GM12878 (cell line): ENCODE measurements around the gene ZC3H7B. TPM values are rescaled to one million over a fixed set of nuclear protein-coding genes. Genes with fewer than 3 reads are reported as not detected.

Experiments used
- BCLAF1 ChIP-seq: fragments of 450-650 bp; IDR thresholded peaks from 2 replicates; pipeline ENCODE4 v1.6.1; 2017; ENCODE audit warnings: antibody characterized with exemption, mild to moderate bottlenecking, moderate library complexity
- CREB1 ChIP-seq: IDR thresholded peaks from 2 replicates; pipeline ENCODE4 v1.6.1; 2012; ENCODE audit warnings: low read depth, mild to moderate bottlenecking, inconsistent platforms
- CREM ChIP-seq: IDR thresholded peaks from 2 replicates; pipeline ENCODE4 v1.6.1; 2014; ENCODE audit warnings: antibody characterized with exemption, low read depth
- EED ChIP-seq: sonication (generic); IDR thresholded peaks from 2 replicates; pipeline ENCODE4 v1.6.1; 2016; ENCODE audit warnings: antibody characterized with exemption, low read depth
- GABPA ChIP-seq: IDR thresholded peaks from 2 replicates; pipeline ENCODE4 v1.6.1; 2014; ENCODE audit warnings: antibody characterized with exemption, low read depth, mild to moderate bottlenecking, inconsistent platforms
- HDGF ChIP-seq: fragments of 450-650 bp; IDR thresholded peaks from 2 replicates; pipeline ENCODE4 v1.6.1; 2016; ENCODE audit warnings: antibody characterized with exemption
- LARP7 ChIP-seq: fragments of 450-650 bp; IDR thresholded peaks from 2 replicates; pipeline ENCODE4 v1.6.1; 2017; ENCODE audit warnings: mild to moderate bottlenecking
- NFXL1 ChIP-seq: fragments of 450-650 bp; IDR thresholded peaks from 2 replicates; pipeline ENCODE4 v1.6.1; 2017; ENCODE audit warnings: antibody characterized with exemption, mild to moderate bottlenecking, borderline replicate concordance
- NFYA ChIP-seq: IDR thresholded peaks from 2 replicates; pipeline ENCODE4 v1.6.1; 2011; ENCODE audit warnings: low read depth, mild to moderate bottlenecking, low read length, improper control_type of control experiment, borderline replicate concordance
- NRF1 ChIP-seq: conservative IDR thresholded peaks from 2 replicates; pipeline ENCODE4 v1.6.1; 2011; ENCODE audit warnings: mild to moderate bottlenecking, low read depth, low read length, improper control_type of control experiment
- POLR2A ChIP-seq: IDR thresholded peaks from 2 replicates; pipeline ENCODE4 v1.6.1; 2011; ENCODE audit warnings: low read depth, mild to moderate bottlenecking, low read length
- POU2F2 ChIP-seq: IDR thresholded peaks from 3 replicates; pipeline ENCODE4 v1.6.1; 2011; ENCODE audit warnings: low read depth, mild to moderate bottlenecking, low read length, borderline replicate concordance
- SMAD5 ChIP-seq: IDR thresholded peaks from 2 replicates; pipeline ENCODE4 v1.6.1; 2016; ENCODE audit warnings: antibody characterized with exemption, low read depth
- SMARCA5 ChIP-seq: fragments of 450-650 bp; IDR thresholded peaks from 2 replicates; pipeline ENCODE4 v1.6.1; 2017; ENCODE audit warnings: mild to moderate bottlenecking
- SREBF2 ChIP-seq: IDR thresholded peaks from 2 replicates; pipeline ENCODE4 v1.6.1; 2012; ENCODE audit warnings: mild to moderate bottlenecking, low read length
- SUZ12 ChIP-seq: fragments of 200-600 bp; sonication (generic); IDR thresholded peaks from one replicate; pipeline ENCODE4 v1.6.1; 2018; ENCODE audit warnings: antibody characterized with exemption, mild to moderate bottlenecking; ENCODE audit not compliant: unreplicated experiment
- polyA plus RNA-seq, 11 experiments: library from polyadenylated mRNA; depleted of rRNA in 4 of 11; unstranded in 6 of 11; stranded (reverse) in 5 of 11; fragments of >200 nt; fragmentation: Nextera tagmentation in 4 of 11; fragmentation: Illumina TruSeq in 1 of 11; extraction: Ambion mirVana in 4 of 11; extraction: Trizol in 1 of 11; gene quantifications; 1 replicate in 1 of 11; 2 replicates in 10 of 11; pipeline versions ENCODE4 v1.2.1 to v1.2.3, GENCODE V29; 2011 to 2016; ENCODE audit warnings: inconsistent platforms in 2 of 11, missing spikeins in 2 of 11, low read depth in 1 of 11
- total RNA-seq, 4 experiments: library from RNA; depleted of rRNA in 3 of 4; stranded (reverse); fragments of >200 nt in 3 of 4; fragmentation: Illumina TruSeq in 1 of 4; extraction: Trizol in 1 of 4; gene quantifications; 2 replicates each; pipeline versions ENCODE4 v1.2.1 to v1.2.3, GENCODE V29; 2013 to 2021
- TF ChIP-seq, protein P1 (sequence below): fragments of 450-650 bp; IDR thresholded peaks from 2 replicates; pipeline ENCODE4 v1.6.1; 2017; ENCODE audit warnings: low read depth, mild to moderate bottlenecking, moderate library complexity
- TF ChIP-seq, protein P2 (sequence below): IDR thresholded peaks from 2 replicates; pipeline ENCODE4 v1.6.1; 2012; ENCODE audit warnings: mild to moderate bottlenecking, low read depth, low read length
- TF ChIP-seq, protein P3 (sequence below): IDR thresholded peaks from 2 replicates; pipeline ENCODE4 v1.6.1; 2011; ENCODE audit warnings: low read depth, low read length, improper control_type of control experiment, borderline replicate concordance
- TF ChIP-seq, protein P4 (sequence below): IDR thresholded peaks from 2 replicates; pipeline ENCODE4 v1.6.1; 2011; ENCODE audit warnings: borderline replicate concordance, low read depth, mild to moderate bottlenecking, moderate library complexity, mixed read lengths, low read length; ENCODE audit not compliant: insufficient read depth; ENCODE audit errors: extremely low read length

The ZC3H7B gene
- total and polyA plus RNA-seq, 10 of the 15 experiments (the other 5 are each of a cell fraction or from before 2014, with no cell fraction given): 0.26 to 52.3 (median 22.4) TPM

DNA sequence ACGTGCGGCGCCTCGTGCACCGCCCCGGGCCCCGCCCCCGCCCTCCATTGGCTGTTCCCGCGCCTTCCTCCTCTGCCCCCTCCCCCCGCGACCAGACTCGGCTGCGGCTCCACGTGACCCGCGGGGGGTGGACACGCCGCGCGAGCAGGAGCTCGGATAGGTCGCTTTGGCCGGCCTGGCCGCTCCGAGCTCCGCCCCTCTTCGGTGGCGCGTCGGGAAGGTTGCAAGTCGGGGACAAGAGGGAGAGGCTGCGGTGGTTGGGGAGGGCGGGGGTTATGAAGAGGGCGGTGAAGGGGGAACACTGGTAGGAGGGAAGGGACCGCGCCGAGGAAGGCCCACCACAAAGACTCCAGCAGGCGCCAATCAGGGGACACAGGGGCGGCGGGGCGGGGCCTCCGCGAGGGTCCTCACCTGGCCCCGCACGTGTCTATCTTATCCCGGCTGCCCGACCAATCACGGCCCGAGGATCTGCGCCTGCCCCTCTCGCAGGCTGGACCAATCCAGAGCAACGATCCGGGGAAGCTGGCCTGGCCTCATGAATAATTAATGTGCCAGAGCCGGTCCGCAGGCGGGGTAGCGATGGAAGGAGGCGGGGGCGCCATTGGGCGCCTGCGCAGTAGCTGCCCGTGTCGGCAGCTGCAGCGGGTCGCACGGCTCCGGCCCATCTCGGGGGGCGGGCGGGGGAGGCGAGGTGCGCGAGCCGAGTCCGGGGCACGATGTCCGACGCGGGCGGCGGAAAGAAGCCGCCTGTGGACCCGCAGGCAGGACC is 80.2 kb downstream of the ZC3H7B start, which contains the start of gene TEF (continued):
- TF ChIP-seq, protein P1, sequence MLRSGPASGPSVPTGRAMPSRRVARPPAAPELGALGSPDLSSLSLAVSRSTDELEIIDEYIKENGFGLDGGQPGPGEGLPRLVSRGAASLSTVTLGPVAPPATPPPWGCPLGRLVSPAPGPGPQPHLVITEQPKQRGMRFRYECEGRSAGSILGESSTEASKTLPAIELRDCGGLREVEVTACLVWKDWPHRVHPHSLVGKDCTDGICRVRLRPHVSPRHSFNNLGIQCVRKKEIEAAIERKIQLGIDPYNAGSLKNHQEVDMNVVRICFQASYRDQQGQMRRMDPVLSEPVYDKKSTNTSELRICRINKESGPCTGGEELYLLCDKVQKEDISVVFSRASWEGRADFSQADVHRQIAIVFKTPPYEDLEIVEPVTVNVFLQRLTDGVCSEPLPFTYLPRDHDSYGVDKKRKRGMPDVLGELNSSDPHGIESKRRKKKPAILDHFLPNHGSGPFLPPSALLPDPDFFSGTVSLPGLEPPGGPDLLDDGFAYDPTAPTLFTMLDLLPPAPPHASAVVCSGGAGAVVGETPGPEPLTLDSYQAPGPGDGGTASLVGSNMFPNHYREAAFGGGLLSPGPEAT: 0 out of 2 replicates have a peak, but pooled peaks have one; percentile 13
- TF ChIP-seq POLR2A (peak; percentile 67), HDGF (peak; percentile 93), SREBF2 (no peak), LARP7 (no peak), NFYA (no peak), EED (no peak), GABPA (no peak), SMAD5 (no peak; the same call in 1 of the 2 replicates), CREB1 (peak; percentile 36), SUZ12 (no peak), NFXL1 (no peak), POU2F2 (peak; percentile 95), BCLAF1 (no peak), SMARCA5 (no peak; the same call in none of the 2 replicates), CREM (peak; percentile 31), NRF1 (0 out of 2 replicates have a peak, but pooled peaks have one; percentile 20)
- TF ChIP-seq, protein P2, sequence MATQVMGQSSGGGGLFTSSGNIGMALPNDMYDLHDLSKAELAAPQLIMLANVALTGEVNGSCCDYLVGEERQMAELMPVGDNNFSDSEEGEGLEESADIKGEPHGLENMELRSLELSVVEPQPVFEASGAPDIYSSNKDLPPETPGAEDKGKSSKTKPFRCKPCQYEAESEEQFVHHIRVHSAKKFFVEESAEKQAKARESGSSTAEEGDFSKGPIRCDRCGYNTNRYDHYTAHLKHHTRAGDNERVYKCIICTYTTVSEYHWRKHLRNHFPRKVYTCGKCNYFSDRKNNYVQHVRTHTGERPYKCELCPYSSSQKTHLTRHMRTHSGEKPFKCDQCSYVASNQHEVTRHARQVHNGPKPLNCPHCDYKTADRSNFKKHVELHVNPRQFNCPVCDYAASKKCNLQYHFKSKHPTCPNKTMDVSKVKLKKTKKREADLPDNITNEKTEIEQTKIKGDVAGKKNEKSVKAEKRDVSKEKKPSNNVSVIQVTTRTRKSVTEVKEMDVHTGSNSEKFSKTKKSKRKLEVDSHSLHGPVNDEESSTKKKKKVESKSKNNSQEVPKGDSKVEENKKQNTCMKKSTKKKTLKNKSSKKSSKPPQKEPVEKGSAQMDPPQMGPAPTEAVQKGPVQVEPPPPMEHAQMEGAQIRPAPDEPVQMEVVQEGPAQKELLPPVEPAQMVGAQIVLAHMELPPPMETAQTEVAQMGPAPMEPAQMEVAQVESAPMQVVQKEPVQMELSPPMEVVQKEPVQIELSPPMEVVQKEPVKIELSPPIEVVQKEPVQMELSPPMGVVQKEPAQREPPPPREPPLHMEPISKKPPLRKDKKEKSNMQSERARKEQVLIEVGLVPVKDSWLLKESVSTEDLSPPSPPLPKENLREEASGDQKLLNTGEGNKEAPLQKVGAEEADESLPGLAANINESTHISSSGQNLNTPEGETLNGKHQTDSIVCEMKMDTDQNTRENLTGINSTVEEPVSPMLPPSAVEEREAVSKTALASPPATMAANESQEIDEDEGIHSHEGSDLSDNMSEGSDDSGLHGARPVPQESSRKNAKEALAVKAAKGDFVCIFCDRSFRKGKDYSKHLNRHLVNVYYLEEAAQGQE: no peak
- TF ChIP-seq, protein P3, sequence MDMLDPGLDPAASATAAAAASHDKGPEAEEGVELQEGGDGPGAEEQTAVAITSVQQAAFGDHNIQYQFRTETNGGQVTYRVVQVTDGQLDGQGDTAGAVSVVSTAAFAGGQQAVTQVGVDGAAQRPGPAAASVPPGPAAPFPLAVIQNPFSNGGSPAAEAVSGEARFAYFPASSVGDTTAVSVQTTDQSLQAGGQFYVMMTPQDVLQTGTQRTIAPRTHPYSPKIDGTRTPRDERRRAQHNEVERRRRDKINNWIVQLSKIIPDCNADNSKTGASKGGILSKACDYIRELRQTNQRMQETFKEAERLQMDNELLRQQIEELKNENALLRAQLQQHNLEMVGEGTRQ: peak; percentile 73
- TF ChIP-seq, protein P4, sequence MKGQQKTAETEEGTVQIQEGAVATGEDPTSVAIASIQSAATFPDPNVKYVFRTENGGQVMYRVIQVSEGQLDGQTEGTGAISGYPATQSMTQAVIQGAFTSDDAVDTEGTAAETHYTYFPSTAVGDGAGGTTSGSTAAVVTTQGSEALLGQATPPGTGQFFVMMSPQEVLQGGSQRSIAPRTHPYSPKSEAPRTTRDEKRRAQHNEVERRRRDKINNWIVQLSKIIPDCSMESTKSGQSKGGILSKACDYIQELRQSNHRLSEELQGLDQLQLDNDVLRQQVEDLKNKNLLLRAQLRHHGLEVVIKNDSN: peak; percentile 94
